ENCODE measurements around the gene HAVCR2. TPM values are rescaled to one million over a fixed set of nuclear protein-coding genes. Genes with fewer than 3 reads are reported as not detected.

Gene HAVCR2
- total RNA-seq, 1 donor from 2014 or later, result 0.37 TPM

GRCh38 chr5:157046041-157046440, 62.8 kb downstream of the HAVCR2 start:
- peak; percentile 72 for DNase-seq (ENCODE audit: low read depth)

DNA sequence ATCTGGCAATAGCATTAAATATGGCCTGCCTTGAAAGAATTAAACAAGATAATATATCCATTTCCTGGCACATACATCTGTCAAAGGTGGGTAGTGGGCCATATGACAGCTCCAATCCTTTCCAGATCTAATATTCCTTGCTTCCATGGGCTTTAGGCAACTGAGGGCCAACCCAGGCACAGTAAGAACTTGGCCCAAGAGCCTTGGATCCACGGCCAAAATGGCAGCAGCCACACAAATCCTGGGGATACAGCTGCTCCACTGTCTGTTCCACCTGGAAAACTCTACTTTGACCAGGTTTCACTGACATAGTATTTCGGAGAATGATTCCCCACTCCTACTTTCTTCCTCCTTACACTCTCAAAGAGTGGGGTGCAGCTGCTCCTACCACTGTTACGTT, 63.2 kb downstream of the HAVCR2 start:
- no peak for DNase-seq (ENCODE audit: low read depth)

DNA sequence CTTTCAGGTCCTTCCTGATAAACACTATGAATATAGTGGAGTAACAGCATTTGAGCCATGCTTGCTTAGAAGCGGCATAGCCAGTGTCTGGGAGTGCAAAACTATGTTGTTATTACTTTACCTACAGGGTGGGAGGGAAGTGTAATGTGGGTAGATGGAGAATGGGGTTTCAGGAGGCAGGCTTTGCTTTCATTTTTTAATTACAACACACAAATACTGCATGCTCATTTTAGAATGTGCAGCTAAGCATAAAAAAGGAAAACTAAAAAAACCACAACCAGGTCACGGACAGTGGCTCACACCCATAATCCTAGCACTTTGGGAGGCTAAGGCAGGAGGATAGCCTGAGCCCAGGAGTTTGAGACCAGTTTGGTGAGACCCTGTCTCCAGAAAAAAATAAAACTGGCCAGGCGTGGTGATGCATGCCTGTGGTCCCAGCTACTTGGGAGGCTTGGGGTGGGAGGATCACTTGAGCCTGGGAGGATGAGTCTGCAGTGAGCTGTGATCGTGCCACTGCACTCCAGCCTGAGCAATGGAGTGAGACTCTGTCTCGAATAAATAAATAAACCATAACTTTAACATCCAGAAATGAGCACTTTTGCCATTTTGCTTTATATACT, 70.2 kb downstream of the HAVCR2 start:
- DNase-seq (ENCODE audit: low read depth), result no peak

Other genes with a start within 250 kb of the HAVCR2 start
- not detected in 2 replicates for gene TIMD4, start 145.8 kb downstream of the HAVCR2 start, total RNA-seq
- gene HAVCR1, start 49.9 kb downstream of the HAVCR2 start, total RNA-seq, result 0.43 TPM in 1 of 2 replicates, not detected in the other
- gene MED7, start 33.8 kb upstream of the HAVCR2 start, total RNA-seq, result 12.4 and 16.0 TPM in 2 replicates
- not detected in 2 replicates for gene GARIN3, start 57.2 kb upstream of the HAVCR2 start, total RNA-seq
- gene ITK, start 71.8 kb upstream of the HAVCR2 start, total RNA-seq, result not detected in 2 replicates
- 5.5 and 5.6 TPM in 2 replicates for gene CYFIP2, start 157.1 kb upstream of the HAVCR2 start, total RNA-seq